HL-60 (cell line): ENCODE data around the gene ARHGEF6.

Experiments used
- CTCF ChIP-seq: IDR thresholded peaks from one replicate; pipeline ENCODE4 v1.5.1; 2011; ENCODE audit warnings: low read length, control low read depth, inconsistent platforms; ENCODE audit not compliant: insufficient read depth
- POLR2AphosphoS5 ChIP-seq: IDR thresholded peaks from 2 replicates; pipeline ENCODE4 v1.6.1; 2012; ENCODE audit warnings: low read depth
- TF ChIP-seq, protein P1 (sequence below): IDR thresholded peaks from 2 replicates; pipeline ENCODE4 v1.6.1; 2012; ENCODE audit warnings: low read depth; ENCODE audit not compliant: insufficient replicate concordance

DNA sequence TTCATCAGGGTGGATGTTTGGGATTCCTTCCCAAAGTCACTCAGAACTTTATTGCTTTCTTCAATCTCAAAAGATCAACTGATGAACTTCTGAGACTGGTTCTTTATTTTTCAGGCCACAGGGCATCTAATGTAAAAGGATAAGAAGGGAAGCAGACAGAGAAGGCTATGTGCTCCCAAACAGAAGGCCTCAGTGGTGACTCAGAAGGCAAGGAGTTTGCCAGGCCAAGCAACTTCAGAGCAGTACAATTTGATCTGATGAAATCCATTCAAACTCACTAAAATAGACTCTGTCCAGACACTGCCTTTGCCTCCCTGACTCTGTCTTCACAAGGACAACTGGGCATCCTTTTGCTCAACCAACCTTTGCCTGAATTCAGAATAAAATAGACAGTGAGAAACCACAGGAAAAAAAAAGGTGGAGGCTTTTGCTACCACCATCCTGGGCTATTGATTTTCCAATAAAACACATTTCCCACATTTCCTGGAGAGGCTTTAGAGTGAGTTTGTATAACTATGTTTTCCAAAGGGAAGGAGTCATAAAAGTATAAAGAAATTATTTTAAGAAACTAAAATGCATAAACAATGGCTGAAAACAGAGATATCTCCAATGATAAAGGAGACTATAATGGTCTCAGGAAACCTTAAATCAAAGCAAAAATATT lies 55.2 kb downstream of the ARHGEF6 start:
- TF ChIP-seq, protein P1, sequence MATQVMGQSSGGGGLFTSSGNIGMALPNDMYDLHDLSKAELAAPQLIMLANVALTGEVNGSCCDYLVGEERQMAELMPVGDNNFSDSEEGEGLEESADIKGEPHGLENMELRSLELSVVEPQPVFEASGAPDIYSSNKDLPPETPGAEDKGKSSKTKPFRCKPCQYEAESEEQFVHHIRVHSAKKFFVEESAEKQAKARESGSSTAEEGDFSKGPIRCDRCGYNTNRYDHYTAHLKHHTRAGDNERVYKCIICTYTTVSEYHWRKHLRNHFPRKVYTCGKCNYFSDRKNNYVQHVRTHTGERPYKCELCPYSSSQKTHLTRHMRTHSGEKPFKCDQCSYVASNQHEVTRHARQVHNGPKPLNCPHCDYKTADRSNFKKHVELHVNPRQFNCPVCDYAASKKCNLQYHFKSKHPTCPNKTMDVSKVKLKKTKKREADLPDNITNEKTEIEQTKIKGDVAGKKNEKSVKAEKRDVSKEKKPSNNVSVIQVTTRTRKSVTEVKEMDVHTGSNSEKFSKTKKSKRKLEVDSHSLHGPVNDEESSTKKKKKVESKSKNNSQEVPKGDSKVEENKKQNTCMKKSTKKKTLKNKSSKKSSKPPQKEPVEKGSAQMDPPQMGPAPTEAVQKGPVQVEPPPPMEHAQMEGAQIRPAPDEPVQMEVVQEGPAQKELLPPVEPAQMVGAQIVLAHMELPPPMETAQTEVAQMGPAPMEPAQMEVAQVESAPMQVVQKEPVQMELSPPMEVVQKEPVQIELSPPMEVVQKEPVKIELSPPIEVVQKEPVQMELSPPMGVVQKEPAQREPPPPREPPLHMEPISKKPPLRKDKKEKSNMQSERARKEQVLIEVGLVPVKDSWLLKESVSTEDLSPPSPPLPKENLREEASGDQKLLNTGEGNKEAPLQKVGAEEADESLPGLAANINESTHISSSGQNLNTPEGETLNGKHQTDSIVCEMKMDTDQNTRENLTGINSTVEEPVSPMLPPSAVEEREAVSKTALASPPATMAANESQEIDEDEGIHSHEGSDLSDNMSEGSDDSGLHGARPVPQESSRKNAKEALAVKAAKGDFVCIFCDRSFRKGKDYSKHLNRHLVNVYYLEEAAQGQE: no peak
- TF ChIP-seq POLR2AphosphoS5 (no peak), CTCF (no peak)
